ENCODE data around the gene ADPRH. TPM values are rescaled to one million over a fixed set of nuclear protein-coding genes. Genes with fewer than 3 reads are reported as not detected.

The ADPRH gene
- total RNA-seq, 1 donor = 7.2 TPM

DNA sequence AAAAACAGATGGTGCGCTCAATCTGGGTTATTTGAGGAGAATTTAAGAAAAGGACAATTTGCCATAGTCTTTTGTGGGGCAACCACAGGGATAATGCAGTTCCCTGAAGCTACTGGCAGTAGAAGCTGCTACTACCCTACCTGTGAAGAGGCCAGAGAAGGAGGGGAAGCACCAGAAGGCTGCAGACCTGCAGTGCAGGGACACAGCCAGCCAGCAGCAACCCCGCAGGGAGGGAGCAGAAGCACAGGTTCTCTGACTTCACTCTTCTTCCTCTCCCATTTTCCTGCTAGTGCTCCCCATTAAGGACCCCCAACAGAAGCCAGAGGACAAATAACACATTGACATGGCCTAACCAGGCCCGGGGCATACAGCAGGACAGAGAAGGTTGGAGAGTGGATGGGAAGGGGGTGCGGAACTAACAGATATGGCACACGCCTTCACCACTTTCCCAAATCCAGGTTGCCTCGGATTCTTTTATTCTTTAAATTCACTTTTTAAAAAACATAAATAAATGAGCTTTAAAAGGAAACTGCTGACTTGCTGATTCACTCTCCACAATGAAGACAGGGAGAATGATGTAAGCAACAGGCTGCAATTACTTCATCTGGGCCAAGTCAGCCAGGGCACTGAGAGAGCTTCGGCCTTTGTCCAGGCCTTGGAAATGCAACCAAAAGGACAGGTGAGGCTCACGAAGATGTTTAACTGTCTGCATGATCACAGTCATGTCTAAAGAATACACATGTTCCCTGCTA is 51.0 kb downstream of the ADPRH start:
- Histone ChIP-seq H3K4me3 (ENCODE audit: insufficient read depth, low read length) (no peak overlapping the region), H2AFZ (ENCODE audit: low read length) (peak overlapping the region; percentile 75), H3K9me3 (ENCODE audit: low read depth, low read length) (no peaks in the 10 kb centered on the region), H3K27me3 (ENCODE audit: insufficient read depth, low read length) (no peaks in the 10 kb centered on the region), H3K27ac (ENCODE audit: low read depth, low read length) (peak overlapping the region; percentile 82), H3K79me2 (ENCODE audit: insufficient read depth, low read length) (no peaks in the 10 kb centered on the region), H4K20me1 (ENCODE audit: insufficient read depth, low read length) (no peaks in the 10 kb centered on the region), H3K36me3 (ENCODE audit: insufficient read depth, low read length) (no peaks in the 10 kb centered on the region), H3K4me1 (ENCODE audit: insufficient read depth, low read length) (peaks cover 36% of the 10 kb centered on the region), H3K4me2 (ENCODE audit: insufficient read depth, low read length) (peak overlapping the region; percentile 25)
- TF ChIP-seq, protein P1, sequence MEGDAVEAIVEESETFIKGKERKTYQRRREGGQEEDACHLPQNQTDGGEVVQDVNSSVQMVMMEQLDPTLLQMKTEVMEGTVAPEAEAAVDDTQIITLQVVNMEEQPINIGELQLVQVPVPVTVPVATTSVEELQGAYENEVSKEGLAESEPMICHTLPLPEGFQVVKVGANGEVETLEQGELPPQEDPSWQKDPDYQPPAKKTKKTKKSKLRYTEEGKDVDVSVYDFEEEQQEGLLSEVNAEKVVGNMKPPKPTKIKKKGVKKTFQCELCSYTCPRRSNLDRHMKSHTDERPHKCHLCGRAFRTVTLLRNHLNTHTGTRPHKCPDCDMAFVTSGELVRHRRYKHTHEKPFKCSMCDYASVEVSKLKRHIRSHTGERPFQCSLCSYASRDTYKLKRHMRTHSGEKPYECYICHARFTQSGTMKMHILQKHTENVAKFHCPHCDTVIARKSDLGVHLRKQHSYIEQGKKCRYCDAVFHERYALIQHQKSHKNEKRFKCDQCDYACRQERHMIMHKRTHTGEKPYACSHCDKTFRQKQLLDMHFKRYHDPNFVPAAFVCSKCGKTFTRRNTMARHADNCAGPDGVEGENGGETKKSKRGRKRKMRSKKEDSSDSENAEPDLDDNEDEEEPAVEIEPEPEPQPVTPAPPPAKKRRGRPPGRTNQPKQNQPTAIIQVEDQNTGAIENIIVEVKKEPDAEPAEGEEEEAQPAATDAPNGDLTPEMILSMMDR (IDR thresholded peaks at IDR 0.05; ENCODE audit: extremely low read depth, low read depth, low read length) = no peak
- DNase-seq (ENCODE audit: insufficient read length, low spot score, missing footprints) = peak; percentile 65

DNA sequence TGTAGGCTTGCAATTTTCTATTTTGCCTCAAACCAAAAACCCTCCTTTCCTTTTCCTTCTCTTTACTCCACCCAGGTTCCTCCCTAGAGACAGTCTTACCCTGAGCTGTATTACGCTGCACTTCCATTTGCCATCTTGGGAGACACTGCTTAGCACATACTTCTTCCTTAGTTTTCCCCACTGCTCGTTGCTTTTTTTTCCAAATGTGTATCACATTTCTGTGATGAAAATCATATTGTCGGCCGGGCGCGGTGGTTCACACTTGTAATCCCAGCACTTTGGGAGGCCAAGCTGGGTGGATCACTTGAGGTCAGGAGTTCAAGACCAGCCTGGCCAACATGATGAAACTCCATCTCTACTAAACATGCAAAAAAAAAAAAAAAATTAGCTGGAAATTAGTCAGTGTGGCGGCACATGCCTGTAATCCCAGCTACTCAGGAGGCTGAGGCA is 51.6 kb downstream of the ADPRH start:
- TF ChIP-seq, protein P1 (IDR thresholded peaks at IDR 0.05; ENCODE audit: extremely low read depth, low read depth, low read length) = no peak
- Histone ChIP-seq H2AFZ (ENCODE audit: low read length) (peak overlapping the region; percentile 68), H3K27me3 (ENCODE audit: insufficient read depth, low read length) (no peaks in the 10 kb centered on the region), H3K4me2 (ENCODE audit: insufficient read depth, low read length) (peak overlapping the region; percentile 25), H3K9me3 (ENCODE audit: low read depth, low read length) (no peaks in the 10 kb centered on the region), H3K36me3 (ENCODE audit: insufficient read depth, low read length) (no peaks in the 10 kb centered on the region), H3K4me1 (ENCODE audit: insufficient read depth, low read length) (peaks cover 36% of the 10 kb centered on the region), H4K20me1 (ENCODE audit: insufficient read depth, low read length) (no peaks in the 10 kb centered on the region), H3K4me3 (ENCODE audit: insufficient read depth, low read length) (no peak overlapping the region), H3K79me2 (ENCODE audit: insufficient read depth, low read length) (no peaks in the 10 kb centered on the region), H3K27ac (ENCODE audit: low read depth, low read length) (peak overlapping the region; percentile 82)
- DNase-seq (ENCODE audit: insufficient read length, low spot score, missing footprints) = no peak

DNA sequence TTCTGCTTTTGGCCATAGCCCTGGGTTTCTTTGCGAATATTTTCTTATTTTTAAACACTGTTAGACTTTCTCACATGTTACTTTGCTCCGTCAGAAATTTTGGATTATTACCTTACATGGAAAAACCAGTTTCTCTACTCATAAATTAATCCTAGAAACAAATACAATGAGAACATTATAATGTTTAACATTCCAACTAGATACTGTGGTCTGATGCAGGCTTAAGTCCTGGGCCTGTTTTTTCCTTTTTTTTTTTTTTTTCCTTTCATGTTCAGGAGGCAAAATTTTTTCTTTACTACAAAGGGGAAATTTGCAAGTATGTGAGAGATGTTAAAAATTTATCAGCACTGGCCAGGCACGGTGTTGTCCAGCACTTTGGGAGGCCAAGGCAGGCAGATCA is 52.2 kb downstream of the ADPRH start:
- DNase-seq (ENCODE audit: insufficient read length, low spot score, missing footprints) = peak; percentile 27
- TF ChIP-seq, protein P1 (IDR thresholded peaks at IDR 0.05; ENCODE audit: extremely low read depth, low read depth, low read length) = no peak
- H4K20me1 ChIP-seq (ENCODE audit: insufficient read depth, low read length) = no peaks in the 10 kb centered on the region
- no peaks in the 10 kb centered on the region for H3K36me3 ChIP-seq (ENCODE audit: insufficient read depth, low read length)
- no peak overlapping the region for H3K4me3 ChIP-seq (ENCODE audit: insufficient read depth, low read length)
- H3K9me3 ChIP-seq (ENCODE audit: low read depth, low read length) = no peaks in the 10 kb centered on the region
- no peaks in the 10 kb centered on the region for H3K79me2 ChIP-seq (ENCODE audit: insufficient read depth, low read length)
- no peak overlapping the region for H3K4me2 ChIP-seq (ENCODE audit: insufficient read depth, low read length)
- peak overlapping the region; percentile 15 for H2AFZ ChIP-seq (ENCODE audit: low read length)
- peaks cover 42% of the 10 kb centered on the region for H3K4me1 ChIP-seq (ENCODE audit: insufficient read depth, low read length)
- peak overlapping the region; percentile 82 for H3K27ac ChIP-seq (ENCODE audit: low read depth, low read length)
- H3K27me3 ChIP-seq (ENCODE audit: insufficient read depth, low read length) = no peaks in the 10 kb centered on the region

DNA sequence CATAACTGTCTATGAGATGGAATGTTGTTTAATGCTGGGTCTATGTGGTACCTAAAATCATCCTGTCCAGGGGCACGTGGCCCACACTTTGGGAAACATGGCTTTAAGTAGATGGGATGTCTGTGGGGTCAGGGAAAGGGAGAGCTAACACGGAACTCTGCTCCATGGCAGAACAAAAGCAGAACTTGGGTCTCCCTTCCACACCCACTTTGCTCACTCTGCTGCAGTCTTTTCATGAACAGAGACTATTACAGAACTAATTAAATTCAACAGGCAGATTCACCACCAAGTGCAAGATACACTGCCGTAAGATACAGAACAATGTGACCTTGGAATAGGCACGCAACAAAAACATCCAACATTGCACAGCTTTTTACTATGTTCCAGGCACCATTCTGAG is 52.9 kb downstream of the ADPRH start:
- Histone ChIP-seq H3K79me2 (ENCODE audit: insufficient read depth, low read length) (no peaks in the 10 kb centered on the region), H3K27ac (ENCODE audit: low read depth, low read length) (no peak overlapping the region), H3K36me3 (ENCODE audit: insufficient read depth, low read length) (no peaks in the 10 kb centered on the region), H3K4me1 (ENCODE audit: insufficient read depth, low read length) (peaks cover 49% of the 10 kb centered on the region), H3K27me3 (ENCODE audit: insufficient read depth, low read length) (no peaks in the 10 kb centered on the region), H3K4me3 (ENCODE audit: insufficient read depth, low read length) (no peak overlapping the region), H3K4me2 (ENCODE audit: insufficient read depth, low read length) (no peak overlapping the region), H4K20me1 (ENCODE audit: insufficient read depth, low read length) (no peaks in the 10 kb centered on the region), H3K9me3 (ENCODE audit: low read depth, low read length) (no peaks in the 10 kb centered on the region), H2AFZ (ENCODE audit: low read length) (no peak overlapping the region)
- DNase-seq (ENCODE audit: insufficient read length, low spot score, missing footprints) = no peak
- TF ChIP-seq, protein P1 (IDR thresholded peaks at IDR 0.05; ENCODE audit: extremely low read depth, low read depth, low read length) = no peak
